Endodermal cell (in vitro differentiated cells): ENCODE results near the gene TLL2. TPM values are rescaled to one million over a fixed set of nuclear protein-coding genes. Genes with fewer than 3 reads are reported as not detected.

Experiments
- DNase-seq: peaks from one replicate; pipeline ENCODE4 v3.0.0-alpha.2; 2017
- H3K27ac ChIP-seq: 2 replicates; pipeline ENCODE4 v1.5.1; 2013; ENCODE audit warnings: mild to moderate bottlenecking, low read depth, low read length, moderate library complexity
- H3K27me3 ChIP-seq: 2 replicates; pipeline ENCODE4 v1.6.1; 2013; ENCODE audit warnings: mild to moderate bottlenecking, low read length, moderate library complexity; ENCODE audit not compliant: insufficient read depth, control insufficient read depth, poor library complexity, severe bottlenecking
- H3K36me3 ChIP-seq: 2 replicates; pipeline ENCODE4 v1.7.0; 2013; ENCODE audit warnings: mild to moderate bottlenecking, low read length, moderate library complexity; ENCODE audit not compliant: control insufficient read depth, insufficient read depth
- H3K4me1 ChIP-seq: one replicate; pipeline ENCODE4 v1.7.0; 2013; ENCODE audit warnings: low read length; ENCODE audit not compliant: control insufficient read depth, insufficient read depth
- H3K4me3 ChIP-seq: 2 replicates; pipeline ENCODE4 v1.5.1; 2013; ENCODE audit warnings: mild to moderate bottlenecking, low read length, moderate library complexity
- H3K9ac ChIP-seq: 2 replicates; pipeline ENCODE4 v1.6.1; 2013; ENCODE audit warnings: mild to moderate bottlenecking, low read length, moderate library complexity; ENCODE audit not compliant: poor library complexity, severe bottlenecking; ENCODE audit errors: extremely low read depth
- H3K9me3 ChIP-seq: 2 replicates; pipeline ENCODE4 v1.6.1; 2013; ENCODE audit warnings: mild to moderate bottlenecking, low read length, moderate library complexity; ENCODE audit not compliant: control insufficient read depth
- H3K27ac Mint-ChIP-seq: 2 replicates; pipeline ENCODE4 v1.8.0; 2020; ENCODE audit warnings: mixed read lengths
- H3K27me3 Mint-ChIP-seq: 2 replicates; pipeline ENCODE4 v1.8.0; 2021; ENCODE audit warnings: mild to moderate bottlenecking, mixed read lengths; ENCODE audit not compliant: insufficient read depth
- H3K36me3 Mint-ChIP-seq: 2 replicates; pipeline ENCODE4 v1.8.0; 2020; ENCODE audit warnings: low read depth, mixed read lengths
- H3K4me1 Mint-ChIP-seq: 2 replicates; pipeline ENCODE4 v1.8.0; 2020; ENCODE audit warnings: mixed read lengths
- H3K4me3 Mint-ChIP-seq: 2 replicates; pipeline ENCODE4 v1.8.0; 2020; ENCODE audit warnings: mild to moderate bottlenecking, moderate library complexity, mixed read lengths
- H3K9me3 Mint-ChIP-seq: 2 replicates; pipeline ENCODE4 v1.8.0; 2020; ENCODE audit warnings: mild to moderate bottlenecking, mixed read lengths
- WGBS, 2 experiments: methylation state at CpG; one replicate each; pipeline versions ENCODE4 v1.1.5 to v1.1.7; 2013; ENCODE audit warnings: missing lambda C conversion rate in 2 of 2, mixed read lengths in 1 of 2; ENCODE audit not compliant: insufficient coverage in 1 of 2, insufficient read length in 1 of 2; 5-methylcytosine and 5-hydroxymethylcytosine counted together
- total RNA-seq, 2 donors: library from RNA; stranded (reverse); fragmentation: NEBNext Ultra II Directional in 1 of 2; extraction: Animal tissue kit (Norgen Biotek cat#: 25700) in 1 of 2; gene quantifications; 2 replicates in 1 of 2; 3 replicates in 1 of 2; pipeline ENCODE4 v1.2.1, GENCODE V29; 2021
- TF ChIP-seq, protein P1 (sequence below): fragments of 200-600 bp; sonication (generic); conservative IDR thresholded peaks from 2 replicates; pipeline ENCODE4 v1.5.0; 2021; ENCODE audit warnings: antibody characterized with exemption, mild to moderate bottlenecking

TLL2 gene
- total RNA-seq, 2 donors from 2014 or later, result 0.11 to 0.18 TPM

DNA sequence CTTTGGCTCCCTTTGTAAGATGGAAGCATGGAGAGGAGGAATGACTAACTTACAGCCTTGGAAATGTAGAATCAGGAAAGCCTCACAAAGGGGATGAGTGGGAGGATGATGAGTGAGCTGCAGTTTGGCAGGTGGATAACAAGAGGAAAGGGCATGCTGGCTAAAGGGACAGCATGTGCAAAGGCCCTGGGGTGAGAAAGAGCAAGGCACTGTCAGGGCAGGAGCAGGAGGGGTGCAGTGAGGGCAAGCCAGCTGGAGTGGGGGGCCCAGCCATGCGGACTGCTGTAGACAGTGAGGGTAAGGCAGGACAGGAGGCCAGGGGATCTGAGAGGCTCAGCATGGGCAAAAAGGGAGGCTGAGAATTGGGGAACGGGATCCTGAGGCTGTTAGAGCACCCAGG lies 20.5 kb downstream of the TLL2 start:
- Histone ChIP-seq H3K36me3 (no peaks in the 10 kb centered on the region), H3K9ac (no peak overlapping the region), H3K27me3 (no peaks in the 10 kb centered on the region), H3K4me3 (no peak overlapping the region), H3K27ac (no peak overlapping the region), H3K9me3 (no peaks in the 10 kb centered on the region), H3K4me1 (no peaks in the 10 kb centered on the region)
- Mint-ChIP-seq H3K9me3 (no peaks in the 10 kb centered on the region), H3K4me1 (no peaks in the 10 kb centered on the region), H3K4me3 (no peak overlapping the region), H3K27ac (no peak overlapping the region), H3K27me3 (no peaks in the 10 kb centered on the region), H3K36me3 (no peaks in the 10 kb centered on the region)
- TF ChIP-seq, protein P1, sequence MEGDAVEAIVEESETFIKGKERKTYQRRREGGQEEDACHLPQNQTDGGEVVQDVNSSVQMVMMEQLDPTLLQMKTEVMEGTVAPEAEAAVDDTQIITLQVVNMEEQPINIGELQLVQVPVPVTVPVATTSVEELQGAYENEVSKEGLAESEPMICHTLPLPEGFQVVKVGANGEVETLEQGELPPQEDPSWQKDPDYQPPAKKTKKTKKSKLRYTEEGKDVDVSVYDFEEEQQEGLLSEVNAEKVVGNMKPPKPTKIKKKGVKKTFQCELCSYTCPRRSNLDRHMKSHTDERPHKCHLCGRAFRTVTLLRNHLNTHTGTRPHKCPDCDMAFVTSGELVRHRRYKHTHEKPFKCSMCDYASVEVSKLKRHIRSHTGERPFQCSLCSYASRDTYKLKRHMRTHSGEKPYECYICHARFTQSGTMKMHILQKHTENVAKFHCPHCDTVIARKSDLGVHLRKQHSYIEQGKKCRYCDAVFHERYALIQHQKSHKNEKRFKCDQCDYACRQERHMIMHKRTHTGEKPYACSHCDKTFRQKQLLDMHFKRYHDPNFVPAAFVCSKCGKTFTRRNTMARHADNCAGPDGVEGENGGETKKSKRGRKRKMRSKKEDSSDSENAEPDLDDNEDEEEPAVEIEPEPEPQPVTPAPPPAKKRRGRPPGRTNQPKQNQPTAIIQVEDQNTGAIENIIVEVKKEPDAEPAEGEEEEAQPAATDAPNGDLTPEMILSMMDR, result no peak
- WGBS, 2 experiments, result 97 to 100% methylated on average over 1 to 2 of the region's 2 CpGs
- peak; percentile 20 for DNase-seq

DNA sequence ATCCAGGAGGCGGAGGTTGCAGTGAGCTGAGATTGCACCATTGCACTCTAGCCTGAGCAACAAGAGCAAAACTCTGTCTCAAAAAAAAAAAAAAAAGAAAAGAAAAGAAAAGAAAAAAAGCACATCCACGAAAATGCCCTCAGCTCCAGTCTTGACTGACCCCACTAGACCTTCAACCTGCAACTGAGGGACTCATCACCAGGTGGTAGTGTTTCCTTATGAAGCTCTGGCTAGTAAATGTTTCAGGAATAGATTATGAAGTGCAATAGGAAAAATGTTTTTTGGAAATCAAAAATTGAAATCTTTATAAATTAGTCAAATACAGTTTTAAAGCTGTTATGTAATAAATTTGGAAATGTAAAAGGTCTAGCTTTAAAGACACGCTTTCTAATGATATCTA lies 22.4 kb downstream of the TLL2 start:
- H3K36me3 ChIP-seq, result no peaks in the 10 kb centered on the region
- no peak overlapping the region for H3K4me3 ChIP-seq
- H3K9me3 ChIP-seq, result no peaks in the 10 kb centered on the region
- no peak overlapping the region for H3K27ac Mint-ChIP-seq
- no peaks in the 10 kb centered on the region for H3K4me1 ChIP-seq
- DNase-seq, result no peak
- H3K4me3 Mint-ChIP-seq, result no peak overlapping the region
- no peaks in the 10 kb centered on the region for H3K27me3 ChIP-seq
- no peak overlapping the region for H3K27ac ChIP-seq
- no peaks in the 10 kb centered on the region for H3K27me3 Mint-ChIP-seq
- H3K9ac ChIP-seq, result no peak overlapping the region
- no peaks in the 10 kb centered on the region for H3K9me3 Mint-ChIP-seq
- no peaks in the 10 kb centered on the region for H3K36me3 Mint-ChIP-seq
- TF ChIP-seq, protein P1, result peak; percentile 70
- H3K4me1 Mint-ChIP-seq, result no peaks in the 10 kb centered on the region
- WGBS, 2 experiments, result 86 to 100% methylated on average over 1 to 3 of the region's 3 CpGs

DNA sequence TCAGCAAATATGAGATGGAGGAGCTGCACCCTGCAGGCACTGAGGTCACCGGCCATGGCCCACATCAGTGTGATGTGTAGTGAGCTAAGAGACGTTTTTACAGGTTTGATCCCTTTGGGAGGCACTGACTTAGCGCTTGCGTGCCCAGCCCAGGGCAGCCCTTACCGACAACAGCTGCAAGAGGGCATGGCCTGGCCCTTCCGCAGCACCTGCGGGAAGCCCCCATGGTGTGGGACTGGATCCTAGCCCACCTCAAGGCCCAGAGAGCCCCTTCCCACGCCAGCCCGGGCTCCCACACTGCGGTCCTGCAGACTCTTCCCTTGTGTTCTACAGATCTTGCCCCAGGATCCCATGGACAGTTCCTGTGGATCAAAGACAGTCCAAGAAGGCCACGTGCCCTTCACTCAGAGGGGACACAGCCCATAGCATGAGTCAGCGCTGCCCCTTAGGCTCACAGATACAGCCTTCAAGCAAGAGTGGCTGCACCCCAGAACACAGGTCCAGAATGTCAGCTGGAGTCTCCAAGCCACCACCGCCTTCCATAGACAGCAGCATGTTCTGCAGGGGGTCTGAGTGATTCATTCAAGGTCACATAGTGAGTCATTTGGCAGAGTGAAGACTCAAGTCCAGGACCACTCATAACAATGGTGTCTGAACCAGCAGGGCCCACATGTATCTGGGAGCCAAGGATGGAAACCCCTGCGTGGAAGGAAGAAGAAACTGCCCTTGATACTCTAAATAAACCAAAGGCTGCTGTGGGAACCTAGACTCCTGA lies 25.4 kb downstream of the TLL2 start:
- no peaks in the 10 kb centered on the region for H3K9me3 ChIP-seq
- no peaks in the 10 kb centered on the region for H3K36me3 Mint-ChIP-seq
- WGBS, 2 experiments, result 90 to 92% methylated on average over 12 to 14 of the region's 14 CpGs
- H3K27me3 Mint-ChIP-seq, result no peaks in the 10 kb centered on the region
- no peak overlapping the region for H3K27ac ChIP-seq
- no peaks in the 10 kb centered on the region for H3K36me3 ChIP-seq
- no peak overlapping the region for H3K4me3 ChIP-seq
- H3K9ac ChIP-seq, result no peak overlapping the region
- H3K4me1 ChIP-seq, result no peaks in the 10 kb centered on the region
- H3K27me3 ChIP-seq, result no peaks in the 10 kb centered on the region
- H3K4me3 Mint-ChIP-seq, result no peak overlapping the region
- TF ChIP-seq, protein P1, result no peak
- no peaks in the 10 kb centered on the region for H3K9me3 Mint-ChIP-seq
- no peak overlapping the region for H3K27ac Mint-ChIP-seq
- no peaks in the 10 kb centered on the region for H3K4me1 Mint-ChIP-seq
- DNase-seq, result no peak
